GM21515 (cell line): ENCODE data around the gene RAB28.

Source experiments
- ATAC-seq: cut with Tn5 transposase; IDR thresholded peaks from one replicate; pipeline ENCODE4 v1.9.1; 2021; ENCODE audit not compliant: unreplicated experiment

Gene RAB28

DNA sequence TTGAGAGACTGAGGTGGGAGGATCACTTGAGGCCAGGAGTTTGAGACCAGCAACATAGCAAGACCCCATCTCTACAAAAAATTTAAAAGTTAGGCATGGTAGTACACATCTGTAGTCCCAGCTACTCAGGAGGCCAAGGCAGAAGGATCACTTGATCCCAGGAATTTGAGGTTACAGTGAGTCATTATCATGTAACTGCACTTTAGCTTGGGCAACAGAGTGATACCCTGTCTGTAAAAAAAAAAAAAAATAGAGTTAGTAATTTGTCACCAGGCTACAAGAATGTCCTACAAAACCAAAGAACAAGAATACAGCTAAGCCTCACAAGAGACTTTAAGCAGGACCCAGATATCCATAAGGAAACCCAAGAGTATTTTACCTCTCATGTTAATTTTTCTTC lies 27.0 kb upstream of the RAB28 start:
- no peak for ATAC-seq

DNA sequence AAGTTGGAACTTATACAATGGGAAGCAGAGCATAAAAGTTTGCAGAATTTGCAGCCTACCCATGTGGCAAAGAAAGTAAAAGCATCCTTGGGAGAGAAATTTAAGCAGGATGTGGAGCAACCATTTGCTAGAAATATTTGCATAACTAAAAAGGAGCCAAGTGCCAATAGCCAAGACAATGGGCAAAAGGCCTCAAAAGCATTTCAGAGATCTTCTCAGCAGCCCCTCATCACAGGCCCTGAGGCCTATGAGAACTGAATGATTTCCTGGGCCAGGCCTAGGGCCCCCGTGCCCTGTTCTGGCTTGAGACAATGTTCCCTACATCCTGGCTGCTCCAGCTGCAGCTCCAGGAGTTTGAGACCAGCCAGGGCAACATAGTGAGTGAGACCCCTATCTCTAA lies 25.3 kb upstream of the RAB28 start:
- ATAC-seq: no peak

DNA sequence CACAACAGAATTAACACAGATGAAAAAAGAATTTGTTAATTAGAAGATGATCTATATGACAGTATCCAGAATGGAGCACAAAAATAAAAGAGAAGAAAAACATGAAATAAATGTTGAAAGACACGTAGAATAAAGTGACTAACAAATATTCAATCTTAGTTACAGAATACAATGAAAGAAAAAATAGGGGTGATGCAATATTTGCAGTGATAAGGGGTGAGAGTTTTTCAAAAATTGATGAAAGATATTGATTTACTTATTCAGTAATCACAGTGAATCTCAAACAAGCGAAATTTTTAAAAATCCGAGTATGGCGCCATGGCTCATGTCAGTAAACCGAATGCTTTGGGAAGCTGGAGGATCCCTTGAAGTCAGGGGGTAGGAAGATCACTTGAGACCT lies 20.2 kb upstream of the RAB28 start:
- ATAC-seq: no peak

DNA sequence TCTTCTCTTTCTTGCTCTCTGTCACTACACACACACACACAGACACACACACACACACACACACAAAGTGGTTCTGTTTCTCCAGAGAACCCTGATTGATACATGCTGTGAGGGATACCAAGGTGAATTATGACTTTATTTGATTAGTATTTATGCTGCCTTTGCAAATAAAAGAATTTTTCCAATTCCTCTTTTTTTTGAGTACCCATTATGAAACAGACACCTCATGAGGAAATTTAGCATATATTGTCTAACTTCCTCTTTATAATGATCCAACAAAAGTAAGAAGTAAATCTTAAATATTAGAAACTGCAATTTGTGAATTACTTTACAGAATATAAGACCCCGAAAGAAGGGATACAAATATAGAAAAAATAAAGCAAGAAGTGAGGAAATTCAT lies 14.3 kb upstream of the RAB28 start:
- ATAC-seq: no peak

DNA sequence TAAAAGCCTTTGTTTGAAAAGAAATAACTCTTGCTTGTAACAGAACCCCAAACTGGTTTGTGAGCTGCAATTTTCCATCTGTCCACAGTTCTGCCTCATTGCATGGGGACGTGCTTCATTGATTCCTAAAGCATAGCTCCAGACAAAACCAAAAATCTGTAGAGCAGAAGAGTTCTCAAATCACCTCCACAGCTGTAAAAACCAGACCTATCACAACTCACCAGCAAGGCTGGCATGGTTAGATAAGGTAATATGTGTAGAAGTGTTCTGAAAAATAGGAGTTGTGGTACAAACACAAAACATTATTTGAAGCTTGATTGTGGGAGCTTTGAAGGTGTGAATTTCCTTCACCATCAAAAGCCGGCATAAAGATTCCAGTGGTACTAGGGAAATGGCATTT lies 12.5 kb upstream of the RAB28 start:
- ATAC-seq: no peak

DNA sequence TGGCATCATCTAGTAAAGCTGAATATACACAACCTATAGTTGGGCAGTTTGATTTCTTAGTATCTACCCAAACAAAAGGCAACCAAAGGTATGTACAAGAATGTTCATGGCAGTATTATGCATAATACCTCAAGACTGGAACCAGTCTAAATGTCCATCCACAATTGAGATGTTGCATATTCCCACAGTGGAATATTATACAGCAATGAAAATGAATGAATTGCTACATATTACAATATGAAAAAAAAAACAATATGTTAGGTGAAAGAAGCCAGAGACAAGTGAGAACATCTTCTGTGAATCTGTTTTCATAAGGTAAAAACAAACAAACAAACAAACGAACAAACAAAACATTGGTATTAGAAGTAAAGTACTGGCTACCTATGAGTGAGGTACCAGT lies 11.6 kb upstream of the RAB28 start:
- no peak for ATAC-seq

DNA sequence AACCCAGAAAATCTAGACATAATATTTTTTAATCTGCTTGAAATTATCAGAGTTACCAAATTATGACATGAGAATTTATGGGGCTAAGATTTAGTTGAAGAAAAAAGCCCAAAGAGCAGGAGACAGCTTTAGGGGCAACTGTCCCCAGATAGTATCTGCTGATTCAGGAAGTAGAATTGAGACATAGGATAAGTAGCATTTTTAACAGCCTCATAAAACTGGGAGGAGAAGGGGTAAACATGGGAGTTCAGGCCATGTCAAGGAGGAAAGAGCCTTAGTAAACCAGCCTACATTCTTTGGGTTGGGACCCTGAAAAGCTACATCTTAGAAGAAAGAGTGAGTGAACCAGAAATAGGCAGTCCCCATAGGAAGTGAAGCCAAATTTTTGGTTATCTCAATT lies 9.7 kb upstream of the RAB28 start:
- ATAC-seq: no peak

DNA sequence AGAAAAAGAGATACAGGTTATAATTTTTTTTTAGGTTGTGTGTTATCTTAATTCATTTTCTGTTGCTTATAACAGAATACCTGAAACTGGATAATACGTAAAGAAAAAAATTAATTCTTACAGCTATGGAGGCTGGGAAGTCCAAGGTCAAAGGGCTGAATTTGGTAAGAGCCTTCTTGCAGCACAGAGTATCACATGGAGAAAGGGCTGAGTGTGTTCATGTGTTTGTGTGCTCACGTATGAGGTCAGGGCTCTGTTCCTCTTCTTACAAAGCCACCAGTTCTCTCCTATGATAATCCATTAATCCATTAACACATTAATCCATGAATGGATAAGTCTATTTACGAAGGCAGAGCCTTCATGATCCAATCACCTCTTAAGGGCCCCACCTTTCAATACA lies 8.6 kb upstream of the RAB28 start:
- ATAC-seq: no peak

DNA sequence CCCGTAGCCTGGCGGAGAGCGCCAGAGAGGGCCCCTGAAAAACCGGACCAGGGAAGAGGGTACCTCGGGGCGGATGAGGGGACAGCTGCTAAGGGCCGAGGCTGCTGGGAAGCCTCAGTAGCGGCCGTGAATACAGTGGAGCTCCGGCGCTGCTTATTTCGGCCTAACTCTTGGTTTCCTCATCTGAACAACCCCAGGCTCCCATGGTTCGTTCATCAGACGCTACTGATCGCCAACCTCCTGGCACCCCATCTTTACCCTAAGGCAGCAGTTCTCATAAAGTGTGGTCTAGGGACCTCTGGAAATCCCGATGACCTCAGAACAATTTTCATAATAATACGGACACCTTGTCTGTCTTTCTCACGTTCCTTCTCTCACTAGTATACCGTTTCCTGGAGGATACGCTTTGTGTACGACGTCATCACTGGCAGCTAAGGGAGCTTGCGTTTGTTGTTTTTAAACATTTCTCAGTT lies 645 bp upstream of the RAB28 start:
- peak; percentile 40 for ATAC-seq

DNA sequence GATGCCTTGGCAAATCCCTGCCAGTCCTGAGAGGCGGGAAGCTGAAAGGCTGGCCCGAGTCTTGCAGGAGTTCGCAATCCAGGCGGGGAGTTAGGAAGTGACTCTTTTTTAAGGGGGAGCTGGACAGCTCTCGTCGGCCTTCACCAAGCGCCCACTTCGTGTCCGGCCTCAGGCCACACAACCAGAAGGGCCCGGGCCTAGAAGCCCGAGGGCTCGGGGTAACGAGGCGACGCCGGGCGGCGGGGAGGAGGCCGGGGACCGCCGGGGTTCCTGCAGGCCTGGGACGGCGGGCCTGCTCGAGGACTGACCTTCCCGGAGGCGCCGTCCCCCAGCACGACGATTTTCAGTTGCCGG lies 395 bp downstream of the RAB28 start:
- peak; percentile 25 for ATAC-seq

DNA sequence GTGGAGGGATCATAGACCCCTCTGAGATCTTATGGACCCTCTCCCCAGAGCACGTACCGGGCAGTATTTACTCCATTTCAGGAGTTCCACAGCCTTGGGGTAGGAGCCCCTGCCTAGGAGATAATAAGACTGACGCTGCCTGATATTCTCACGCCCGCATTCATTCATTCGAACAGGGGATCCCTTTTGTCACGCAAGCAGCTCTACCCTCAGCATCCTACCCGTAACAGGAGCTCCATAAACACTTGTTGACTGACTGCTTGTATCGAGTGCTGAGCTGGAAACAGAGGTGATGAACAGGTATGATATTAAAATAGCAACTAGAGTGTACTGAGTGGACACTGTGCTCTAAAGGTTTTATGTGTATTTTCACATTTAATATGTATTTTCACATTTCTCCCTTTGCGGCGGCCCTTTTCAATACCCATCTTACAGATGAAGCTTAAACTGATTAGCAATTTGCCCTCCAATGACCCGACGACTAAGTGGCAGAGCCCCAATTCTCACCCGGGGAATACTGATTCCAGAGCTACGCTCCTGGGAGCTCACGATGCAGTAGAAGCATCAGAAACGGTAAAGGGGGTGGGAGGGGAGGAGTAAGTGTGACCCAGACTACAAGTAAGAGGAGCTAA lies 888 bp downstream of the RAB28 start:
- peak; percentile 3 for ATAC-seq

DNA sequence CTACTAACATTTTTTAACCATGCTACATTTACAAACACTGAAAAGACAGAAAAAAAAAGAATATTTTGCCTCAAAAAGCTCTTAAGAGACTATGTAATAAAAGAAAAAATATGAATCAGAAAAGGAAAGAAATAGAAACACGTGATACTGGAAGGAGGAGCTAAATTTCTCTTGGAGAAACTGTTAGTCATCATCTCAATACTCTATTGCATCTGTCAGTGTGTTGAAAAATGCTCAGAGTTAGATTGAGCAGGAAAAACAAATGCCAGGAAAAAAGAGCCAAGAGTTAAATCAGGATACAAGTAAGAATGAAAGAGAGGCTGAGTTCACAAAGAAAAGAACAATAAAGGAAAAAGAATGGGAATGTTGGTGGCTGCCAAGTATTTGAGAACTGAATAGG lies 2.6 kb downstream of the RAB28 start:
- no peak for ATAC-seq

DNA sequence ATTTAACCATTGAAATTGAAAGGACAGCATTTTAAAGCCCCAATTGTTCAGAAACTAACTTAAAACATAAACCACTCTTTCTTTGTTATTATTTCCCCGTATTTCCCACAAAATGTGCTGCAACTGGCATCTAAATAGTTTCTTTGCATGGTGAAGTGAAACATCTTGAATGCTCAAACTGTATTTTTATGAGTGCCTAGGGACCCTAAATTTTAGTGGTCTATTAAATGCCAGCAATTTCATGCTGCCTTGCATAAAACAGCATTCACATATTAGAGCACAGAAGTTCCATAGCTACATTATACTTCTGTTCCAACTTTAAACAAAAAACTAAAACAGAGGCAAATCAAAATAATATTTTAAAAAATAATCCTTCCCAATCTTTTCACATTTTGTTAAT lies 5.4 kb downstream of the RAB28 start:
- no peak for ATAC-seq

DNA sequence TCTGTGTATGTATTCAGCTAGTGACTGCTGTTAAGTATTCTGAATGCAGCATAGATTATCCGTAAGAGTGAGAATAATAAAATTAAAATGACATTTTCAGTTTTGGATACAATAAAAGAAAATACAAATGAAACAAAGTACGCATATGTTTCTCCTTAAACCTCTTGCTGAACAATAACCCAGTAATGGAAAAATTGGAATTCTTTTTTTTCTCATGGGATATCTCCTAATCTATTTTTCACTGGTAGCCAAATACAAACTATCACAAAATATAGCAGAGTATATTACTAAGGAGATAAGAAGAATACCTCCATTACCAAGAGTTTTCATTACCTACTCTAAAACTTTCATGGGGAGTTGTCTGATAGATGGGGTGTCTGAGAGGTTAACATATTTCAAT lies 6.0 kb downstream of the RAB28 start:
- no peak for ATAC-seq

DNA sequence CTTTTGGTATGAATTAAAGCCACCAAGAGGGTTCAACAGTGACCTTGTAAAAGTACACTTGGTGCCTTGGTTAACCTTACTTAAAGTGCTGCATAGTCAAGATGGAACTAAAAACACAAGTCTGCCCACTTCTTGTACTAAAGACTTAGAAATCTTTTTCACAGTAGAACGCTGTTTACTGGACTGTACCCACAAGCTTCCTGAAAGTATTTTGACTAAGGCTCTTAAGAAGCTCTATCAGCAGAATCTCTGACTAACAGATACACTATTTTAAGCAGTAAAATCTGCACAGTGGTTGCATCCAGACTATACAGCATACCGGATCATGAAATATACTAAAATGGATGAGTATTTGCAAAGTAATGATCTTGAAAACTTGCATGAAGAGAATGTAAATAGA lies 7.2 kb downstream of the RAB28 start:
- ATAC-seq: peak; percentile 63

DNA sequence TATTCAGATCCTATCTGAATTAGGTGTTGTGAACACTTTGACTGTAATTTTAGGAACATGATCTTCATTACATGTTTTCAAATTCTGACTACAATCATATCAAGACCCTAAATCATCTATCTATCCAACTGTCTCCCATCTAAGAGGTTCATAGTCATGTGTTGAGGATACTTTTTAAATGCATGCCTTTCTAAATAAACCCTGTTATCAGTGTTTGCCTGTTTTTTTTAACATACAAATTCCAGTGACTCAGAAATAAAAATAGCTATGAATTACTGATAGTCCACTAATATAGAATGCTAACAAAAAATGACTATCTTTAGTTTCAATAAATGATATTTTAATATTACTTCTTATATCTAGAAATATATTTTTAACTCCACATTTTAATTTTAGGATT lies 8.0 kb downstream of the RAB28 start:
- ATAC-seq: no peak

DNA sequence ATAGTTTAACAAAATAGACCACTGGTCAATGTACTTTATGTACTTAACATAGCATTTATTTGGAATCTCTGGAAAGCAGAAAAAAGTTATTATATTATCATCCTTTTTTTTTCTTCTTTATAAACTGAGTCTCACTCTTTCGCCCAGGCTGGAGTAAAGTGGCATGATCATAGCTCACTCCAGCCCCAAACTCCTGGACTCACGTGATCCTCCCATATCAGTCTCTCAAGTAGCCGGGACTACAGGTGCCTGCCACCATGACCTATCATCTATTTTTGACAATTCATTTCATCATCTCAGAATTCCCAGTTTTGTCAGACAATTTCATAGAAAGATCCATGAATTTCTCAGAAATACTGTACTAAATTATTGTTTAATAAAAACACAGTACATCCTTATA lies 12.7 kb downstream of the RAB28 start:
- no peak for ATAC-seq

DNA sequence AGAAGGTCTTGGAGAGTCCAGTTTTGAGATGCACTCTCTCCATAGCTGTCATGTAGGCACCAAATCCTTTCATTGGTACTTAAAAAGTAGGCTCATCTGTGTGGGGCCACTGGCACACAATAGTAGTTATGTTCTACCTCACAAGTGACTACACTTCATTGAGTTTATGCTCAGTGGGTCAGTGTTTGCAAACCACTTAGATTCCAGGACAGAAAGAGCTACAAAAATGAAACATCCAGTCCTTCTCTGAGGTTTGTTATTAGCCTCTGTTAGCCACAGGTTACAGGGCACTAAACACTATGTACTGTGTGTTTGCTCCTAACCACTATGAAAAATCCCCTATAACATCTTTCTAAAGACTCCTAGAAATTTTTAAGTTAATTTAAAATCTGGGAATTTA lies 13.8 kb downstream of the RAB28 start:
- ATAC-seq: no peak

DNA sequence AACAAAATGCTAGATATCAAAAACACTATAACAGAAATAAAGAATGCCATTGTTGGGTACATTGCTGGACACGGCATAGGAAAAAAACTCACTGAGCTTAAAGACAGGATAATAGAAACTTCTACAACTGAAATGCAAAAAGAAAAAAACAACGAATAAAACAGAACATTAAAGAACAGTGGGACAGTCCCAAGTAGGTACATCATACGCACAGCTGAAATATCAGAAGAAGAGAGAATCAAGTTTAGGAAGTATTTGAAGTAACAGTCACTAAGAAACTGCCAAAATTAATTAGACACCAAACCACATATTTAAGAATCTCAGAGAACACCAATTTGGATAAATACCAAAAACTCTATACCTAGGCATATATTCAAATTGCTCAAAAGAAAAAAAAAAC lies 19.2 kb downstream of the RAB28 start:
- ATAC-seq: no peak

DNA sequence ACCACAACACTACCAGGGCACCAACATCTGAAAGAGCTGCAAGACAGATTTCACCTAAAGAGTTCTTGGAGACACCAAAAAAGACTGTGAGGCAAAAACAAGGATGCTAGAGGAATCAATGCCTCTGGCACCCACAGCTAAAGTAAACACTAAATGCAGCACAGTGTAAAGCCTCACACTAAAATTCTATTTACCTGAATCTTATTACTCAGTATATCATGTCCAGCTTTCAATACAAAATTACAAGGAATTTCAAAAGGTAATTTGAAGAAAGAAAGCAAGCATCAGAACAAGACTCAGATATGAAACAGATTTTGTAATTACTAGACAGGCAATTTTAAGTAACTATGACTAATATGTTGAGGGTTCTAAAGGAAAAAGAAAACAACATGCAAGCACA lies 19.6 kb downstream of the RAB28 start:
- no peak for ATAC-seq

DNA sequence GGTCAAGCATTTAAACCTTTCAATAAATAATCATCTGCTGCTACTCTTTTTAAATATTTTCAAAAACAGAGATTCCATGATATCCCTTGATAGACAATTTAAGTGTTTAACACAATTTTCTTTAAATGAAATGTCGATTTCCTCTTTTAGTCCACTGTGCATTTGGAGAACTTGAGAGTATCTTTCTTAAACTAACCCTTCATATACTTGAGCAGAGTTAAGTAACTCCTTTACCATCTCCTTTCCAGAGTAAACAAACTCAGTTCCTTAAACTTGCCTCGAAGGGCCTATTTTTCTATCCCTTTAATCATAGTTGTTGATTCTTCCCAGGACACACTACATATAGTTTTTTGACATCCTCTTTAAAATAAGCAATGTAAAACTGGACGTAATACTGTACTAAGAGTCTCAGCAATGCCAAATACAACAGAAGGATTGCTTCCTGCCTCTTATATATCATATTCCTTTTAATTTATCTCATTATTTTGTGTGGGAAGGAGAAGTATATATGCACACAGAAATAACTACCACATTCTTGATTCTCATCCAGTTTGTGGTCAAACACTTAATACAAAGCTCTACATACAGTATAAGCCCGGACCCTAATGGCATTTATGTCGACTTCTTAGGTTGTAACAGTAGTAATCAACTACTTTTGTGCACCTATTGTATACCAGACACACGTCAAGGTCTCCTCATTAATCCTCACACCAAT lies 22.8 kb downstream of the RAB28 start:
- ATAC-seq: no peak

DNA sequence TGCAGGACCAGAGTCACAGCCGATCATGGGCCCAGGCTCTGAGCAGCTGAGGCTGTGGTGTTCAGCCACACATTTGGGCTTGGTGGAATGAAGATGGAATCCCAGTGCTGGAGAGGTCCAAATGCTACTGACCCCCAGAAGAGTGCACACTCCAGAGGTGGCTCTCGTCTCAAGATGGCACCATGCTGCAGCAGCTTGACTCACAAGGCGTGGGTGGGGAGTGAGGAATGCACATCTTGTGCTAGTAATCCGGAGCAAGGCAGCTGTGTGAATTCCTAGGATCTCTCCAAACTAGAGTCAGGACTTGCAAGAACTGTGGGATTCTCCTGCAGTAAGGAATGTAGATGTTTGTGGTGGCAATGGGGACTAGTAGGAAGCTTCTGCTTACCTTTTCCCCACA lies 28.7 kb downstream of the RAB28 start:
- no peak for ATAC-seq

DNA sequence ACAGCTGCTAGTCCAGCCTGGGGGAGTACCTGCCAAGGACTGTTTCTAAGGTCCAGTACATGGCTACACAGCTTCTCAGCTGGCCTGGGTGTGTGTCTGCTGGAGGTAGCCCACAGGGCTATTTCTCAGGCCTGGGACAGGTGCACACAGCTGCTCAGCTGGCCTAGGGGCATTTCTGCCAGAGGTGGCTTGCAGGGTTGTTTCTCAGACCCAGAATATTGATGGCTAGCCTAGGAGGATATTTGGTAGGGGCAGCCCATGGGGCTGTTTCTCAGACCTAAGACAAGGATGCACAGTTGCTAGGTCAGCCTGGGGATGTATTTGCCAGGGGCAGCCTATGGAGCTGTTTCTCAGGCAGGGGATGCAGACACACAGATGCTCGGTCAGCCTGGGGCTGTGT lies 29.4 kb downstream of the RAB28 start:
- ATAC-seq: no peak
